HepG2 (cell line): ENCODE measurements around the gene FTL. TPM values are rescaled to one million over a fixed set of nuclear protein-coding genes. Genes with fewer than 3 reads are reported as not detected.

ENCODE experiments used
- CBFB ChIP-seq: sonication (generic); formaldehyde crosslinking; IDR thresholded peaks from 2 replicates; pipeline ENCODE4 v1.4.0; 2020; ENCODE audit warnings: missing genetic modification reagents
- CHD2 ChIP-seq: IDR thresholded peaks from 2 replicates; pipeline ENCODE4 v1.6.1; 2011; ENCODE audit warnings: low read depth, low read length, improper control_type of control experiment
- FOXM1 ChIP-seq: sonication (generic); formaldehyde crosslinking; IDR thresholded peaks from 2 replicates; pipeline ENCODE4 v1.5.0; 2020; ENCODE audit warnings: missing genetic modification reagents
- FOXP1 ChIP-seq, 2 experiments: fragments of 450-650 bp in 1 of 2; IDR thresholded peaks; 2 replicates each; pipeline ENCODE4 v1.6.1; 2017 to 2018; ENCODE audit warnings: antibody characterized with exemption in 1 of 2
- HHEX ChIP-seq: IDR thresholded peaks from 2 replicates; pipeline ENCODE4 v1.6.1; 2016; ENCODE audit warnings: control low read depth
- HNRNPUL1 ChIP-seq: fragments of 200-400 bp; formaldehyde crosslinking; IDR thresholded peaks from 2 replicates; pipeline ENCODE4 v1.6.1; 2017; ENCODE audit warnings: low read depth, mild to moderate bottlenecking, low read length, moderate library complexity
- HOXD1 ChIP-seq: sonication (generic); formaldehyde crosslinking; IDR thresholded peaks from 2 replicates; pipeline ENCODE4 v1.5.0; 2020; ENCODE audit warnings: missing genetic modification reagents
- KLF11 ChIP-seq: IDR thresholded peaks from 2 replicates; pipeline ENCODE4 v1.6.1; 2016; ENCODE audit warnings: missing compliant biosample characterization
- MED13 ChIP-seq: sonication (generic); formaldehyde crosslinking; IDR thresholded peaks from 2 replicates; pipeline ENCODE4 v1.5.0; 2020; ENCODE audit warnings: missing genetic modification reagents
- MLLT10 ChIP-seq: sonication (generic); formaldehyde crosslinking; IDR thresholded peaks from 2 replicates; pipeline ENCODE4 v1.4.0; 2020; ENCODE audit warnings: missing genetic modification reagents
- MTERF4 ChIP-seq: sonication (generic); formaldehyde crosslinking; IDR thresholded peaks from 2 replicates; pipeline ENCODE4 v1.8.0; 2023; ENCODE audit warnings: mild to moderate bottlenecking, missing genetic modification reagents
- PBX2 ChIP-seq: IDR thresholded peaks from 2 replicates; pipeline ENCODE4 v1.6.1; 2016; ENCODE audit warnings: control low read depth
- POLR2G ChIP-seq: fragments of 200-400 bp; formaldehyde crosslinking; IDR thresholded peaks from 2 replicates; pipeline ENCODE4 v1.6.1; 2018; ENCODE audit warnings: mild to moderate bottlenecking, low read depth, low read length, moderate library complexity
- RAD51 ChIP-seq: fragments of 450-650 bp; IDR thresholded peaks from 2 replicates; pipeline ENCODE4 v1.6.1; 2016; ENCODE audit warnings: borderline replicate concordance
- SIN3B ChIP-seq: fragments of 150-350 bp; IDR thresholded peaks from 2 replicates; pipeline ENCODE4 v1.6.1; 2014; ENCODE audit warnings: low read length
- SIX1 ChIP-seq: sonication (generic); formaldehyde crosslinking; IDR thresholded peaks from 2 replicates; pipeline ENCODE4 v1.4.0; 2020; ENCODE audit warnings: missing genetic modification reagents, borderline replicate concordance
- TFAP4 ChIP-seq: sonication (generic); IDR thresholded peaks from 2 replicates; pipeline ENCODE4 v1.6.1; 2016; ENCODE audit warnings: low read depth, borderline replicate concordance
- TFDP2 ChIP-seq: sonication (generic); formaldehyde crosslinking; IDR thresholded peaks from 2 replicates; pipeline ENCODE4 v1.4.0; 2020; ENCODE audit warnings: missing genetic modification reagents
- TOE1 ChIP-seq: sonication (generic); formaldehyde crosslinking; IDR thresholded peaks from 2 replicates; pipeline ENCODE4 v1.4.0; 2020; ENCODE audit warnings: mild to moderate bottlenecking, missing genetic modification reagents
- ZNF572 ChIP-seq: sonication (generic); formaldehyde crosslinking; IDR thresholded peaks from 2 replicates; pipeline ENCODE4 v1.5.1; 2020; ENCODE audit warnings: mild to moderate bottlenecking, missing genetic modification reagents
- ZNF597 ChIP-seq: sonication (generic); formaldehyde crosslinking; IDR thresholded peaks from 2 replicates; pipeline ENCODE4 v1.5.0; 2020; ENCODE audit warnings: missing genetic modification reagents
- ZNF614 ChIP-seq: IDR thresholded peaks from 2 replicates; pipeline ENCODE4 v1.6.1; 2018; ENCODE audit warnings: missing biosample characterization, missing genetic modification reagents, inconsistent platforms, borderline replicate concordance
- ZNF800 ChIP-seq: sonication (generic); formaldehyde crosslinking; IDR thresholded peaks from 2 replicates; pipeline ENCODE4 v1.4.0; 2020; ENCODE audit warnings: missing genetic modification reagents
- ZSCAN20 ChIP-seq: sonication (generic); formaldehyde crosslinking; IDR thresholded peaks from 2 replicates; pipeline ENCODE4 v1.4.0; 2020; ENCODE audit warnings: missing genetic modification reagents, mild to moderate bottlenecking, borderline replicate concordance
- polyA plus RNA-seq, 8 experiments: library from polyadenylated mRNA; depleted of rRNA in 3 of 8; stranded (reverse) in 7 of 8; unstranded in 1 of 8; fragments of >200 nt; fragmentation: Illumina TruSeq in 4 of 8; extraction: Trizol in 4 of 8; gene quantifications; 2 replicates each; pipeline versions ENCODE4 v1.2.1 to v1.2.3, GENCODE V29; 2011 to 2016; ENCODE audit warnings: low read depth in 4 of 8, missing spikeins in 1 of 8, mixed read lengths in 1 of 8; ENCODE audit not compliant: insufficient read depth in 1 of 8
- total RNA-seq, 5 experiments: library from RNA; depleted of rRNA; stranded (reverse); fragments of >200 nt; fragmentation: Illumina TruSeq; extraction: Trizol; gene quantifications; 2 replicates each; pipeline ENCODE4 v1.2.3, GENCODE V29; 2016; ENCODE audit warnings: low read depth in 1 of 5

The FTL gene
- total and polyA plus RNA-seq, 2 of the 13 experiments (the other 11 are each of a cell fraction or from before 2014, with no cell fraction given) = 2,721 to 8,800 TPM

- 0 out of 2 replicates have a peak, but pooled peaks have one; percentile 76 for TF ChIP-seq ZNF572
- TF ChIP-seq TOE1 (CRISPR knock-in tag) = 0 out of 2 replicates have a peak, but pooled peaks have one; percentile 81
- TF ChIP-seq ZSCAN20 (CRISPR knock-in tag) = no peak
- TF ChIP-seq CHD2 = no peak
- no peak for TF ChIP-seq HNRNPUL1
- peak; percentile 49; the same call in 1 of the 2 replicates for TF ChIP-seq CBFB (CRISPR knock-in tag)
- peak; percentile 98 for TF ChIP-seq POLR2G
- peak; percentile 68 for TF ChIP-seq MED13 (CRISPR knock-in tag)
- no peak; the same call in 1 of the 2 replicates for TF ChIP-seq MTERF4 (CRISPR knock-in tag)
- no peak for TF ChIP-seq SIN3B
- no peak for TF ChIP-seq PBX2
- no peak for TF ChIP-seq SIX1
- peak; percentile 14; the same call in 1 of the 2 replicates for TF ChIP-seq HHEX (CRISPR knock-in tag)
- TF ChIP-seq FOXP1 (IDR thresholded peaks at IDR 0.05) = no peak
- no peak for TF ChIP-seq FOXP1 (CRISPR knock-in tag; IDR thresholded peaks at IDR 0.05)
- TF ChIP-seq TFDP2 = peak; percentile 49; the same call in 1 of the 2 replicates
- TF ChIP-seq TFAP4 = peak; percentile 93
- TF ChIP-seq KLF11 (CRISPR knock-in tag) = peak; percentile 91; the same call in 1 of the 2 replicates
- no peak for TF ChIP-seq FOXM1 (CRISPR knock-in tag)
- peak; percentile 41; the same call in 1 of the 2 replicates for TF ChIP-seq HOXD1
- TF ChIP-seq ZNF614 (CRISPR knock-in tag) = peak; percentile 63; the same call in 1 of the 2 replicates
- TF ChIP-seq RAD51 = no peak
- no peak for TF ChIP-seq MLLT10
- TF ChIP-seq ZNF597 (CRISPR knock-in tag) = 0 out of 2 replicates have a peak, but pooled peaks have one; percentile 25
- TF ChIP-seq ZNF800 (CRISPR knock-in tag) = no peak
Observed at GRCh38 chr19:48962029-48962848, 2.9 kb upstream of the FTL start (continued).
